GM12872 (cell line): ENCODE data around the gene CCDC50.

Source experiments
- CTCF ChIP-seq: IDR thresholded peaks from 3 replicates; pipeline ENCODE4 v1.5.1; 2011; ENCODE audit warnings: low read depth, mild to moderate bottlenecking, low read length, moderate library complexity; ENCODE audit not compliant: insufficient read depth

The CCDC50 gene

GRCh38 chr3:191412759-191413158, 83.6 kb downstream of the CCDC50 start:
- TF ChIP-seq CTCF: no peak

GRCh38 chr3:191414286-191414685, 85.1 kb downstream of the CCDC50 start:
- no peak for TF ChIP-seq CTCF

- TF ChIP-seq CTCF: no peak
Observed at GRCh38 chr3:191414732-191415131, 85.5 kb downstream of the CCDC50 start.

- no peak for TF ChIP-seq CTCF
Observed at GRCh38 chr3:191415566-191415965, 86.4 kb downstream of the CCDC50 start.

GRCh38 chr3:191417457-191417729, 88.2 kb downstream of the CCDC50 start:
- no peak for TF ChIP-seq CTCF

GRCh38 chr3:191420771-191421170, 91.6 kb downstream of the CCDC50 start:
- TF ChIP-seq CTCF: no peak

GRCh38 chr3:191424881-191425280, 95.7 kb downstream of the CCDC50 start:
- TF ChIP-seq CTCF: no peak

GRCh38 chr3:191425322-191425734, 96.1 kb downstream of the CCDC50 start:
- TF ChIP-seq CTCF: no peak
